Kidney (tissue), 14 donors: ENCODE measurements around the gene F12. TPM values are rescaled to one million over a fixed set of nuclear protein-coding genes. Genes with fewer than 3 reads are reported as not detected.

Experiments
- DNase-seq, 5 donors: peaks; one replicate each; pipeline ENCODE4 v3.0.0-alpha.2; 2013 to 2020
- FAIRE-seq: peaks from 2 replicates; lab custom pipeline; 2012; peaks lifted over from hg19 to GRCh38; lab: Jason Lieb, UNC
- H3K27ac ChIP-seq, 2 donors: one replicate each; pipeline ENCODE4 v1.7.0; 2013; ENCODE audit warnings: low read depth in 2 of 2, low read length in 2 of 2, inconsistent platforms in 1 of 2
- H3K27me3 ChIP-seq: one replicate; pipeline ENCODE4 v1.7.1; 2013; ENCODE audit warnings: low read length, inconsistent platforms; ENCODE audit not compliant: control insufficient read depth, insufficient read depth
- H3K36me3 ChIP-seq, 3 donors: one replicate each; pipeline versions ENCODE4 v1.7.0 to v1.7.1; 2013; ENCODE audit warnings: low read length in 3 of 3, control low read depth in 1 of 3, inconsistent platforms in 1 of 3; ENCODE audit not compliant: insufficient read depth in 3 of 3, control insufficient read depth in 2 of 3
- H3K4me1 ChIP-seq, 3 donors: one replicate each; pipeline versions ENCODE4 v1.7.0 to v1.7.1; 2013; ENCODE audit warnings: low read length in 3 of 3, inconsistent platforms in 1 of 3, low read depth in 1 of 3; ENCODE audit not compliant: control insufficient read depth in 2 of 3, insufficient read depth in 2 of 3
- H3K4me3 ChIP-seq, 3 donors: one replicate each; pipeline versions ENCODE4 v1.7.0 to v1.8.1; 2013; ENCODE audit warnings: low read length in 3 of 3, control low read depth in 1 of 3, inconsistent platforms in 1 of 3
- H3K9ac ChIP-seq, 3 donors: one replicate each; pipeline versions ENCODE4 v1.7.0 to v1.7.1; 2013; ENCODE audit warnings: low read length in 3 of 3, control low read depth in 1 of 3, inconsistent platforms in 1 of 3
- H3K9me3 ChIP-seq, 3 donors: one replicate each; pipeline versions ENCODE4 v1.7.0 to v1.7.1; 2013; ENCODE audit warnings: low read length in 3 of 3, control low read depth in 1 of 3, inconsistent platforms in 1 of 3; ENCODE audit not compliant: control insufficient read depth in 2 of 3, insufficient read depth in 1 of 3
- intact Hi-C: fragments of 100-400 bp; cut with DNase I; formaldehyde crosslinking; loops from one replicate; pipeline ENCODE4 v1.11.1; 2022
- polyA plus RNA-seq: library from polyadenylated mRNA; stranded (reverse); fragments of 350-450 nt; fragmentation: Illumina TruSeq; extraction: RNeasy Lipid Tissue Mini Kit (QIAGEN cat#74804); gene quantifications from one replicate; pipeline ENCODE4 v1.2.3, GENCODE V29; 2014; ENCODE audit warnings: low read depth, low replicate concordance; ENCODE audit not compliant: insufficient read depth
- total RNA-seq: library from RNA; stranded (reverse); fragmentation: NEBNext Ultra II Directional; extraction: Animal tissue kit (Norgen Biotek cat#: 25700); gene quantifications from one replicate; pipeline ENCODE4 v1.2.1, GENCODE V29; 2021
- TF ChIP-seq, protein P1 (sequence below): IDR thresholded peaks from 3 replicates; pipeline ENCODE4 v1.5.1; 2012; ENCODE audit warnings: mild to moderate bottlenecking, moderate library complexity, borderline replicate concordance; ENCODE audit not compliant: insufficient read depth; ENCODE audit errors: extremely low read depth
- donor health status: control.
- donor health status: control.
- donor health status: control.
- donor health status: control.
- donor health status: control.
- donor health status: DM: yes; HTN: yes; CAD: no.
- donor health status: Normal renal cell carcinoma (clear cell type).

F12 gene
- total and polyA plus RNA-seq, 2 donors from 2014 or later: 3.1 to 4.2 TPM

DNA sequence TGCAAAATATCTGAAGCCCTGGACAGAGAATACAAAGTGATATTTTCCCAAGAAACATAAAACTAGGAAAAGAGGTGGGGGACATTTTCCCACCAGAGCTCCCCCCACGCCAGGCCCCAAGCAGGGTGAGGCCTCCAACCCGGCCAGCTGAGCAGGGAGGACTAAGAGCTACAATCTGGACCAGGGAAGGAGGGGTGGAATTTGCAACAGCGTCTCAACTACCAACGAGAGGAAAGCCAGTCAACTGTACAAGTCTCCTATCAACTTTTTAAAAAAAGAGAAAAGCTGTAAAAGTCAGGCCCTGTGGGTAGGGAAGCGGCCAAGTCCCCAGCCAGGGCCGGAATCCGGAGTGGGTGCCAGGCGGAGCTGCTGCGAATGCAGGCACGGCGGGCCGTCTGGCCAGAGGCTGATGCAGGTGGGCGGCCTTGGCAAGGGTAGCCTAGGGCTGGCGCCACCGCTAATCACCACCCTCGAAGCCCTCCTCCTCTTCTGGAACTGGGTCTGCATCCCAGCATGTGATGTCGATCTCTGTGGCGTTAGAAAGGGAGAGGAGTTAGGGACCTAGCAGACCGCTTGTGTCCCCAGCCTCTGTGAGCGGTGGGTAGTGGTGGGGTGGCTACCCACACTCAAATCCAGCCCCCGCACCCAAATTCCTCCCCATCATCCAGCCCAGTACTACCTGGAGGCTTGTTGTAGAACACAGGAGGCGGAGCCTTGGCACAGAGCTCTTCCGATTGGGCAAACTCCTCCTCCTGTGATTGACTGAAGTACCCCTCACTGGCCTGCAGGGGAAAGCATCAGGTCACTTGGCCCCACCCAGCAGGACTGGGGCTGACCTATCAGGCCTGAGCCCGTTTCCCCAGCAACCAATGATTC, 47.9 kb upstream of the F12 start:
- Histone ChIP-seq H3K4me3 (no peak overlapping the region), H3K27ac (no peak overlapping the region), H3K4me1 (peaks cover 0 to 13% (median 0%) of the 10 kb centered on the region in 3 donors), H3K9me3 (no peaks in the 10 kb centered on the region), H3K9ac (no peak overlapping the region), H3K27me3 (no peaks in the 10 kb centered on the region), H3K36me3 (no peaks in the 10 kb centered on the region)
- DNase-seq (peak; percentile 94 to 98 (median 96)), FAIRE-seq (no peak)
- intact Hi-C loops: no loop called here
- TF ChIP-seq, protein P1, sequence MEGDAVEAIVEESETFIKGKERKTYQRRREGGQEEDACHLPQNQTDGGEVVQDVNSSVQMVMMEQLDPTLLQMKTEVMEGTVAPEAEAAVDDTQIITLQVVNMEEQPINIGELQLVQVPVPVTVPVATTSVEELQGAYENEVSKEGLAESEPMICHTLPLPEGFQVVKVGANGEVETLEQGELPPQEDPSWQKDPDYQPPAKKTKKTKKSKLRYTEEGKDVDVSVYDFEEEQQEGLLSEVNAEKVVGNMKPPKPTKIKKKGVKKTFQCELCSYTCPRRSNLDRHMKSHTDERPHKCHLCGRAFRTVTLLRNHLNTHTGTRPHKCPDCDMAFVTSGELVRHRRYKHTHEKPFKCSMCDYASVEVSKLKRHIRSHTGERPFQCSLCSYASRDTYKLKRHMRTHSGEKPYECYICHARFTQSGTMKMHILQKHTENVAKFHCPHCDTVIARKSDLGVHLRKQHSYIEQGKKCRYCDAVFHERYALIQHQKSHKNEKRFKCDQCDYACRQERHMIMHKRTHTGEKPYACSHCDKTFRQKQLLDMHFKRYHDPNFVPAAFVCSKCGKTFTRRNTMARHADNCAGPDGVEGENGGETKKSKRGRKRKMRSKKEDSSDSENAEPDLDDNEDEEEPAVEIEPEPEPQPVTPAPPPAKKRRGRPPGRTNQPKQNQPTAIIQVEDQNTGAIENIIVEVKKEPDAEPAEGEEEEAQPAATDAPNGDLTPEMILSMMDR: peak; percentile 46

DNA sequence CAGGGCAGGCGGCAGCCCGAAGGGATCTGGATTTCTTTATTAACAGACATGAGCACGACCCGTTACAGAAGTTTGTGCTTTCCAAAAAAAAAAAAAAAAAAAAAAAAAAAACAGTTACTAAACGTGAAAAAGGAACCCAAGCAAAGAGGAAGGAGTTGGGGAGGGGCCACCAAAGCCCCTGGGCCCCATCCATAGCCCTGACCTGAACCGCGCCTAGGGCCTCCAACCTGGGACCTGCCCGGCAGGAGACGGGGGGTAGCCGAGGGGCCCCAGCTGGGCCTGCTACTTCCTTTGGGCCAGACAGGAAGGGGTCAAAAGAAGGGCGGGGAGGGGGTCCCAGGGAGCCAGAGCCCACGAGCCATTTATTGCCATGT, 47.2 kb upstream of the F12 start:
- Histone ChIP-seq H3K36me3 (no peaks in the 10 kb centered on the region), H3K4me3 (no peak overlapping the region), H3K9me3 (no peaks in the 10 kb centered on the region), H3K27ac (no peak overlapping the region), H3K9ac (no peak overlapping the region), H3K27me3 (no peaks in the 10 kb centered on the region), H3K4me1 (peaks cover 0 to 13% (median 0%) of the 10 kb centered on the region in 3 donors)
- intact Hi-C loops: no loop called here
- FAIRE-seq (no peak), DNase-seq (peak in 3 of 5 donors; percentile 39 to 87 (median 80))
- TF ChIP-seq, protein P1: no peak

GRCh38 chr5:177455661-177456590, 46.6 kb upstream of the F12 start:
- H3K4me1 ChIP-seq: peaks cover 0 to 13% (median 0%) of the 10 kb centered on the region in 3 donors
- H3K27ac ChIP-seq: peak overlapping the region; percentile 43 to 72
- intact Hi-C loops: no loop called here
- H3K9ac ChIP-seq: peak overlapping the region in 1 of 3 donors; percentile 34
- H3K36me3 ChIP-seq: no peaks in the 10 kb centered on the region
- FAIRE-seq: no peak
- TF ChIP-seq, protein P1: peak; percentile 91
- no peaks in the 10 kb centered on the region for H3K9me3 ChIP-seq
- DNase-seq: peak; percentile 95 to 98 (median 97)
- H3K27me3 ChIP-seq: no peaks in the 10 kb centered on the region
- peak overlapping the region; percentile 24 to 76 (median 59) for H3K4me3 ChIP-seq
